H1 (cell line): Measurements from ENCODE around the gene RHD. TPM values are rescaled to one million over a fixed set of nuclear protein-coding genes. Genes with fewer than 3 reads are reported as not detected.

Source experiments
- ASH2L ChIP-seq: fragments of 200-600, 300-600 bp; sonication (generic); IDR thresholded peaks from one replicate; pipeline ENCODE4 v1.7.1; 2017; ENCODE audit warnings: low read length
- BCL11A ChIP-seq, 2 experiments: IDR thresholded peaks; one replicate each; pipeline ENCODE4 v1.6.1; 2011; ENCODE audit warnings: low read depth in 2 of 2, low read length in 2 of 2, mild to moderate bottlenecking in 2 of 2
- BRCA1 ChIP-seq: IDR thresholded peaks from 2 replicates; pipeline ENCODE4 v1.6.1; 2012; ENCODE audit warnings: low read depth, low read length, improper control_type of control experiment
- CBX8 ChIP-seq: fragments of 300-800, 300-1000 bp; sonication (generic); IDR thresholded peaks from 2 replicates; pipeline ENCODE4 v1.7.1; 2016; ENCODE audit warnings: low read depth, low read length, borderline replicate concordance
- CHD2 ChIP-seq: IDR thresholded peaks from 2 replicates; pipeline ENCODE4 v1.6.1; 2012; ENCODE audit warnings: low read length, improper control_type of control experiment
- CTBP2 ChIP-seq: IDR thresholded peaks from 2 replicates; pipeline ENCODE4 v1.7.0; 2011; ENCODE audit warnings: borderline replicate concordance, mild to moderate bottlenecking, moderate library complexity, mixed read lengths, low read length; ENCODE audit not compliant: insufficient read depth, insufficient read length
- EGR1 ChIP-seq: IDR thresholded peaks from 2 replicates; pipeline ENCODE4 v1.6.1; 2011; ENCODE audit warnings: low read depth, low read length, borderline replicate concordance
- EZH2 ChIP-seq: fragments of 200-600 bp; sonication (generic); IDR thresholded peaks from 2 replicates; pipeline ENCODE4 v1.7.1; 2012; ENCODE audit warnings: low read depth, mild to moderate bottlenecking, moderate library complexity, low read length, inconsistent platforms; ENCODE audit not compliant: severe bottlenecking
- FOSL1 ChIP-seq: IDR thresholded peaks from 2 replicates; pipeline ENCODE4 v1.6.1; 2011; ENCODE audit warnings: mild to moderate bottlenecking, low read depth, low read length, moderate library complexity; ENCODE audit not compliant: insufficient read depth
- HDAC2 ChIP-seq, 2 experiments: fragments of 300-600 bp in 1 of 2; sonication (generic) in 1 of 2; IDR thresholded peaks; 2 replicates each; pipeline ENCODE4 v1.6.1; 2011 to 2012; ENCODE audit warnings: low read depth in 2 of 2, low read length in 2 of 2, mild to moderate bottlenecking in 2 of 2, moderate library complexity in 2 of 2, borderline replicate concordance in 1 of 2, inconsistent platforms in 1 of 2
- KDM1A ChIP-seq: fragments of 200-600, 300-600 bp; sonication (generic); IDR thresholded peaks from 2 replicates; pipeline ENCODE4 v1.7.1; 2016; ENCODE audit warnings: mild to moderate bottlenecking, low read length, borderline replicate concordance
- KDM4A ChIP-seq: IDR thresholded peaks from one replicate; pipeline ENCODE4 v1.7.1; 2012; ENCODE audit warnings: low read depth, mild to moderate bottlenecking, moderate library complexity, low read length, inconsistent platforms; ENCODE audit not compliant: severe bottlenecking
- POLR2AphosphoS5 ChIP-seq: IDR thresholded peaks from 2 replicates; pipeline ENCODE4 v1.6.1; 2011; ENCODE audit warnings: low read depth, low read length
- POU5F1 ChIP-seq: IDR thresholded peaks from 2 replicates; pipeline ENCODE4 v1.6.1; 2011; ENCODE audit warnings: low read depth, mild to moderate bottlenecking, low read length, moderate library complexity
- RAD21 ChIP-seq, 2 experiments: IDR thresholded peaks in 1 of 2; conservative IDR thresholded peaks in 1 of 2; 2 replicates each; pipeline ENCODE4 v1.6.1; 2011; ENCODE audit warnings: low read depth in 2 of 2, low read length in 2 of 2, improper control_type of control experiment in 1 of 2, inconsistent platforms in 1 of 2, mild to moderate bottlenecking in 1 of 2, moderate library complexity in 1 of 2
- RFX5 ChIP-seq: IDR thresholded peaks from 2 replicates; pipeline ENCODE4 v1.6.1; 2011; ENCODE audit warnings: low read depth, low read length, improper control_type of control experiment, borderline replicate concordance
- SAP30 ChIP-seq: fragments of 300-600 bp; sonication (generic); IDR thresholded peaks from 2 replicates; pipeline ENCODE4 v1.7.1; 2012; ENCODE audit warnings: low read length, moderate library complexity, mild to moderate bottlenecking, inconsistent platforms; ENCODE audit not compliant: insufficient read depth, insufficient replicate concordance
- SIN3A ChIP-seq, 2 experiments: IDR thresholded peaks in 1 of 2; conservative IDR thresholded peaks in 1 of 2; 2 replicates each; pipeline ENCODE4 v1.6.1; 2011 to 2012; ENCODE audit warnings: low read length in 2 of 2, improper control_type of control experiment in 1 of 2, low read depth in 1 of 2, mild to moderate bottlenecking in 1 of 2
- SP1 ChIP-seq: IDR thresholded peaks from 2 replicates; pipeline ENCODE4 v1.6.1; 2011; ENCODE audit warnings: low read depth, low read length
- SRF ChIP-seq: IDR thresholded peaks from 2 replicates; pipeline ENCODE4 v1.6.1; 2011; ENCODE audit warnings: mild to moderate bottlenecking, low read depth, low read length, moderate library complexity
- SUZ12 ChIP-seq: fragments of 200-600 bp; sonication (generic); IDR thresholded peaks from 2 replicates; pipeline ENCODE4 v1.6.1; 2012; ENCODE audit warnings: mild to moderate bottlenecking, inconsistent platforms, low read length, moderate library complexity, mixed read lengths
- polyA plus RNA-seq, 7 experiments: library from polyadenylated mRNA; depleted of rRNA in 3 of 7; stranded (reverse) in 5 of 7; unstranded in 2 of 7; fragments of >200 nt in 5 of 7; fragments of 200-250 nt in 2 of 7; gene quantifications; 1 replicate in 5 of 7; 2 replicates in 1 of 7; 4 replicates in 1 of 7; pipeline versions ENCODE4 v1.2.1 to v1.2.3, GENCODE V29; 2011 to 2013; ENCODE audit warnings: missing spikeins in 2 of 7, mixed read lengths in 2 of 7
- total RNA-seq: library from RNA; stranded (reverse); fragmentation: NEBNext Ultra II Directional; extraction: Animal tissue kit (Norgen Biotek cat#: 25700); gene quantifications from 2 replicates; pipeline ENCODE4 v1.2.1, GENCODE V29; 2021
- TF ChIP-seq, protein P1 (sequence below): IDR thresholded peaks from 2 replicates; pipeline ENCODE4 v1.6.1; 2011; ENCODE audit warnings: low read length, improper control_type of control experiment

Gene RHD
- total and polyA plus RNA-seq, 2 of the 8 experiments (the other 6 are each of a cell fraction or from before 2014, with no cell fraction given) = 0.21 TPM; not detected in 1

DNA sequence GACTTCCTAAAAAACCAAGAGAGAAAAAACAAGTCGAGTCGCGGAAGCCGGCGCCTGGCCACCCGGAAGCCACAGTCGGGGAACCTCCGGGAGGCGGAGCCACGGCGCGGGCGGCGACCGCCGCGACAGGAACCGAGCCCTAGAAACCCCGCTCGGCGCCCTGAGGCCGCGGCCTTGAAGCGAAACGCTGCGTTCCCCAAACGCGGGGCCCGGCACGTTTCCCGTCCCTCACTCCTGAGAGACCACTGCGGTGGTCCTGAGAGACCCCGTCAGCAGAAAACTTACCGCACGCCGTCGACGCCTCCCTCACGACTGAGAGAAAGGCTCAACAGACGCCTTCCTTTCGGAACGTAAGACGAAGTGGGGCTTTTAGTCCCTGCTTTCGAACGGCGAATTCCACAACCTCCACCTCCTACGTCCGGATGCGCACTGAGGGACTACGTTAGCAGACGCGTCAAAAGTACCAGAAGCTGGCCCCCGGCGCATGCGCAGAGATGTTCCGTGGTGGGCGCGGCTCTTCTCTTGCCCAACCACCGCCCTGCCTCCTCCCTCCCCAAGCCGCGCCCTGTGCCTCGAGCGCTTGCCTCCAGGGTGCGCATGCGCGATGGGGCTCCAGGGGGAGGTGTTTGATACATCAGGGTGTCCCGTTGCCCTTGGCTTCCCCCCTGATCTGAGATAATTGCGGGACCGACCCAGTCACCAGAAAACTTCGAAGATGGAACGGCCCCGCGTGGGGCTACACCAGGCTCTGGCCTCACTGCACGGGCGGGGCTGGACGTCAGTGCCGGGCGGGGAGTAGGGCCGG, 25.1 kb upstream of the RHD start, which contains the start of gene RSRP1 (continued):
- no peak for TF ChIP-seq RAD21 (IDR thresholded peaks at IDR 0.05 in 1 of 2, conservative IDR thresholded peaks at IDR 0.05 in 1 of 2; ENCODE audit: low read depth in 2 of 2, low read length in 2 of 2)
- TF ChIP-seq CHD2 = no peak
- no peak for TF ChIP-seq SUZ12
- TF ChIP-seq SP1 = no peak
- no peak for TF ChIP-seq BRCA1
- TF ChIP-seq, protein P1, sequence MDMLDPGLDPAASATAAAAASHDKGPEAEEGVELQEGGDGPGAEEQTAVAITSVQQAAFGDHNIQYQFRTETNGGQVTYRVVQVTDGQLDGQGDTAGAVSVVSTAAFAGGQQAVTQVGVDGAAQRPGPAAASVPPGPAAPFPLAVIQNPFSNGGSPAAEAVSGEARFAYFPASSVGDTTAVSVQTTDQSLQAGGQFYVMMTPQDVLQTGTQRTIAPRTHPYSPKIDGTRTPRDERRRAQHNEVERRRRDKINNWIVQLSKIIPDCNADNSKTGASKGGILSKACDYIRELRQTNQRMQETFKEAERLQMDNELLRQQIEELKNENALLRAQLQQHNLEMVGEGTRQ = no peak
- no peak for TF ChIP-seq POU5F1
- TF ChIP-seq KDM1A = no peak
- no peak for TF ChIP-seq CBX8
- no peak for TF ChIP-seq BCL11A (IDR thresholded peaks at IDR 0.05; ENCODE audit: low read depth in 2 of 2, low read length in 2 of 2)
- TF ChIP-seq ASH2L = peak; percentile 36
- TF ChIP-seq CTBP2 = peak; percentile 19
- TF ChIP-seq KDM4A = peak; percentile 79
- no peak for TF ChIP-seq EGR1
- TF ChIP-seq EZH2 = no peak
- peak; percentile 22 to 48; a peak in 2 of 4 replicates for TF ChIP-seq HDAC2 (IDR thresholded peaks at IDR 0.05; ENCODE audit: borderline replicate concordance in 1 of 2, low read depth in 2 of 2, low read length in 2 of 2)
- no peak for TF ChIP-seq SRF
- TF ChIP-seq POLR2AphosphoS5 = peak; percentile 100
- peak; percentile 53 to 88; a peak in 3 of 4 replicates for TF ChIP-seq SIN3A (conservative IDR thresholded peaks at IDR 0.05 in 1 of 2, IDR thresholded peaks at IDR 0.05 in 1 of 2; ENCODE audit: low read depth in 1 of 2, low read length in 2 of 2)
- TF ChIP-seq SAP30 = peak; percentile 53
- no peak for TF ChIP-seq FOSL1
- TF ChIP-seq RFX5 = no peak
